H1 (cell line): ENCODE results near the gene FOXRED1. TPM values are rescaled to one million over a fixed set of nuclear protein-coding genes. Genes with fewer than 3 reads are reported as not detected.

Source experiments
- CBX8 ChIP-seq: fragments of 300-800, 300-1000 bp; sonication (generic); IDR thresholded peaks from 2 replicates; pipeline ENCODE4 v1.7.1; 2016; ENCODE audit warnings: low read depth, low read length, borderline replicate concordance
- CHD1 ChIP-seq: IDR thresholded peaks from 2 replicates; pipeline ENCODE4 v1.6.1; 2012; ENCODE audit warnings: low read depth, low read length, improper control_type of control experiment
- EGR1 ChIP-seq: IDR thresholded peaks from 2 replicates; pipeline ENCODE4 v1.6.1; 2011; ENCODE audit warnings: low read depth, low read length, borderline replicate concordance
- NANOG ChIP-seq: IDR thresholded peaks from 2 replicates; pipeline ENCODE4 v1.6.1; 2011; ENCODE audit warnings: low read length, low read depth, mild to moderate bottlenecking, inconsistent platforms; ENCODE audit not compliant: insufficient read depth, poor library complexity, severe bottlenecking
- RAD21 ChIP-seq, 2 experiments: IDR thresholded peaks in 1 of 2; conservative IDR thresholded peaks in 1 of 2; 2 replicates each; pipeline ENCODE4 v1.6.1; 2011; ENCODE audit warnings: low read depth in 2 of 2, low read length in 2 of 2, improper control_type of control experiment in 1 of 2, inconsistent platforms in 1 of 2, mild to moderate bottlenecking in 1 of 2, moderate library complexity in 1 of 2
- SIN3A ChIP-seq, 2 experiments: IDR thresholded peaks in 1 of 2; conservative IDR thresholded peaks in 1 of 2; 2 replicates each; pipeline ENCODE4 v1.6.1; 2011 to 2012; ENCODE audit warnings: low read length in 2 of 2, improper control_type of control experiment in 1 of 2, low read depth in 1 of 2, mild to moderate bottlenecking in 1 of 2
- polyA plus RNA-seq, 7 experiments: library from polyadenylated mRNA; depleted of rRNA in 3 of 7; stranded (reverse) in 5 of 7; unstranded in 2 of 7; fragments of >200 nt in 5 of 7; fragments of 200-250 nt in 2 of 7; gene quantifications; 1 replicate in 5 of 7; 2 replicates in 1 of 7; 4 replicates in 1 of 7; pipeline versions ENCODE4 v1.2.1 to v1.2.3, GENCODE V29; 2011 to 2013; ENCODE audit warnings: missing spikeins in 2 of 7, mixed read lengths in 2 of 7
- total RNA-seq: library from RNA; stranded (reverse); fragmentation: NEBNext Ultra II Directional; extraction: Animal tissue kit (Norgen Biotek cat#: 25700); gene quantifications from 2 replicates; pipeline ENCODE4 v1.2.1, GENCODE V29; 2021

The FOXRED1 gene
- total and polyA plus RNA-seq, 2 of the 8 experiments (the other 6 are each of a cell fraction or from before 2014, with no cell fraction given): 48.8 to 99.4 TPM

- TF ChIP-seq SIN3A (conservative IDR thresholded peaks at IDR 0.05 in 1 of 2, IDR thresholded peaks at IDR 0.05 in 1 of 2; ENCODE audit: low read depth in 1 of 2, low read length in 2 of 2) (no peak), RAD21 (IDR thresholded peaks at IDR 0.05 in 1 of 2, conservative IDR thresholded peaks at IDR 0.05 in 1 of 2; ENCODE audit: low read depth in 2 of 2, low read length in 2 of 2) (no peak), NANOG (no peak), CBX8 (no peak), EGR1 (no peak), CHD1 (no peak)
These were observed 12.7 kb upstream of the FOXRED1 start (continued) for GRCh38 chr11:126256216-126256615.
